H1 (cell line): ENCODE results near the gene TGFB1. TPM values are rescaled to one million over a fixed set of nuclear protein-coding genes. Genes with fewer than 3 reads are reported as not detected.
A peak's percentile ranks its signal among the peaks of the same experiment; 100 is the strongest.

Experiments
- CTCF ChIA-PET: fragments of 300-600 bp; sonication (Branson Sonifier 250); formaldehyde crosslinking; loops from one replicate; lab custom pipeline; 2021; ENCODE audit not compliant: partially characterized antibody; lab: Charles Lee
- POLR2A ChIA-PET: fragments of 300-600 bp; sonication (Branson Sonifier 250); formaldehyde crosslinking; loops from one replicate; lab custom pipeline; 2021; ENCODE audit warnings: inconsistent platforms; ENCODE audit not compliant: partially characterized antibody; lab: Charles Lee
- DNase-seq, 2 experiments: peaks; one replicate each; pipeline versions ENCODE4 v3.0.0 to v3.0.0-alpha.2; 2010 to 2022; ENCODE audit warnings: low spot score in 2 of 2, low read depth in 1 of 2, mixed read lengths in 1 of 2
- FAIRE-seq: peaks from 2 replicates; lab custom pipeline; 2011; peaks lifted over from hg19 to GRCh38; lab: Jason Lieb, UNC
- H2AFZ ChIP-seq: 2 replicates; pipeline ENCODE4 v1.8.1; 2012; ENCODE audit warnings: low read length, inconsistent platforms
- H2AK5ac ChIP-seq: 2 replicates; pipeline ENCODE4 v1.6.1; 2013; ENCODE audit warnings: low read depth, low read length
- H2BK120ac ChIP-seq: replicated peaks from 2 replicates; pipeline ENCODE3; 2013; ENCODE audit warnings: low read depth, low read length, inconsistent platforms
- H2BK12ac ChIP-seq: 2 replicates; pipeline ENCODE4 v1.6.1; 2013; ENCODE audit warnings: low read depth, low read length
- H2BK15ac ChIP-seq: 2 replicates; pipeline ENCODE4 v1.6.1; 2013; ENCODE audit warnings: low read length
- H2BK20ac ChIP-seq: 2 replicates; pipeline ENCODE4 v1.6.1; 2013; ENCODE audit warnings: low read length
- H2BK5ac ChIP-seq: 2 replicates; pipeline ENCODE4 v1.6.1; 2013; ENCODE audit warnings: low read depth, low read length
- H3K14ac ChIP-seq: 2 replicates; pipeline ENCODE4 v1.6.1; 2013; ENCODE audit warnings: inconsistent platforms; ENCODE audit not compliant: insufficient read length
- H3K18ac ChIP-seq: 2 replicates; pipeline ENCODE4 v1.6.1; 2013; ENCODE audit warnings: low read length; ENCODE audit errors: extremely low read depth
- H3K23ac ChIP-seq: 2 replicates; pipeline ENCODE4 v1.6.1; 2013; ENCODE audit warnings: inconsistent platforms; ENCODE audit not compliant: insufficient read length
- H3K23me2 ChIP-seq: 2 replicates; pipeline ENCODE4 v1.6.1; 2013; ENCODE audit warnings: low read depth, low read length
- H3K27ac ChIP-seq: 2 replicates; pipeline ENCODE4 v1.6.1; 2011; ENCODE audit warnings: low read depth, low read length, inconsistent platforms
- H3K27me3 ChIP-seq, 4 experiments: replicated peaks in 1 of 4; 1 replicate in 1 of 4; 2 replicates in 3 of 4; pipeline versions ENCODE4 v1.6.1 to v1.8.1; 2011 to 2013; ENCODE audit warnings: low read length in 3 of 4, mild to moderate bottlenecking in 3 of 4, inconsistent platforms in 2 of 4, mixed read lengths in 2 of 4, moderate library complexity in 1 of 4; ENCODE audit not compliant: control insufficient read depth in 3 of 4, insufficient read depth in 3 of 4; ENCODE audit errors: extremely low read depth in 1 of 4
- H3K36me3 ChIP-seq, 4 experiments: 2 replicates each; pipeline versions ENCODE4 v1.6.1 to v1.8.1; 2011 to 2013; ENCODE audit warnings: mild to moderate bottlenecking in 4 of 4, low read length in 3 of 4, moderate library complexity in 2 of 4, control low read depth in 1 of 4, inconsistent platforms in 1 of 4; ENCODE audit not compliant: insufficient read depth in 4 of 4, control insufficient read depth in 2 of 4
- H3K4ac ChIP-seq: replicated peaks from 2 replicates; pipeline ENCODE3; 2013; ENCODE audit warnings: low read length, low read depth, mixed read lengths, inconsistent platforms; ENCODE audit not compliant: insufficient read length
- H3K4me1 ChIP-seq, 4 experiments: replicated peaks in 1 of 4; 1 replicate in 1 of 4; 2 replicates in 3 of 4; pipeline versions ENCODE4 v1.6.1 to v1.8.1; 2011 to 2013; ENCODE audit warnings: low read length in 3 of 4, inconsistent platforms in 2 of 4, mixed read lengths in 1 of 4; ENCODE audit not compliant: insufficient read depth in 4 of 4, control insufficient read depth in 3 of 4
- H3K4me2 ChIP-seq, 2 experiments: 2 replicates each; pipeline versions ENCODE4 v1.6.1 to v1.8.1; 2011 to 2013; ENCODE audit warnings: low read depth in 2 of 2, low read length in 2 of 2, control low read depth in 1 of 2, inconsistent platforms in 1 of 2, mild to moderate bottlenecking in 1 of 2; ENCODE audit not compliant: insufficient read depth in 1 of 2
- H3K4me3 ChIP-seq, 4 experiments: fragments of 200-600, 300-600 bp in 1 of 4; sonication (generic), shearing (Covaris generic), sonication (Bioruptor Twin) in 1 of 4; 2 replicates each; pipeline versions ENCODE4 v1.5.1 to v1.8.1; 2011 to 2016; ENCODE audit warnings: low read length in 4 of 4, low read depth in 3 of 4, control low read depth in 2 of 4, inconsistent platforms in 2 of 4, mild to moderate bottlenecking in 2 of 4, mixed read lengths in 1 of 4, moderate library complexity in 1 of 4; ENCODE audit not compliant: insufficient read depth in 2 of 4; ENCODE audit errors: extremely low read depth in 1 of 4
- H3K56ac ChIP-seq: replicated peaks from 2 replicates; pipeline ENCODE3; 2013; ENCODE audit warnings: low read depth, mild to moderate bottlenecking, mixed read lengths, low read length, inconsistent platforms; ENCODE audit not compliant: insufficient read length
- H3K79me1 ChIP-seq: 2 replicates; pipeline ENCODE4 v1.6.1; 2013; ENCODE audit warnings: low read depth, low read length, control low read depth
- H3K79me2 ChIP-seq, 2 experiments: 2 replicates each; pipeline versions ENCODE4 v1.6.1 to v1.8.1; 2012 to 2013; ENCODE audit warnings: low read length in 2 of 2, mild to moderate bottlenecking in 2 of 2, inconsistent platforms in 1 of 2; ENCODE audit not compliant: insufficient read depth in 2 of 2, control insufficient read depth in 1 of 2
- H3K9ac ChIP-seq, 4 experiments: replicated peaks in 1 of 4; 1 replicate in 1 of 4; 2 replicates in 3 of 4; pipeline versions ENCODE4 v1.6.1 to v1.8.1; 2011 to 2013; ENCODE audit warnings: low read depth in 3 of 4, low read length in 3 of 4, control low read depth in 2 of 4, mild to moderate bottlenecking in 2 of 4, moderate library complexity in 2 of 4, inconsistent platforms in 1 of 4; ENCODE audit errors: extremely low read depth in 1 of 4
- H3K9me3 ChIP-seq, 2 experiments: 2 replicates each; pipeline versions ENCODE4 v1.6.1 to v1.8.1; 2012 to 2013; ENCODE audit warnings: mild to moderate bottlenecking in 2 of 2, moderate library complexity in 2 of 2, control low read depth in 1 of 2, inconsistent platforms in 1 of 2, low read depth in 1 of 2, low read length in 1 of 2, mixed read lengths in 1 of 2; ENCODE audit not compliant: insufficient read depth in 2 of 2
- H4K20me1 ChIP-seq, 2 experiments: replicated peaks in 1 of 2; 2 replicates each; pipeline versions ENCODE3 to v1.8.1; 2011 to 2013; ENCODE audit warnings: inconsistent platforms in 2 of 2, low read length in 2 of 2, mild to moderate bottlenecking in 1 of 2; ENCODE audit not compliant: insufficient read depth in 2 of 2, control insufficient read depth in 1 of 2
- H4K5ac ChIP-seq: 2 replicates; pipeline ENCODE4 v1.6.1; 2013; ENCODE audit warnings: low read length, low read depth, mixed read lengths, inconsistent platforms; ENCODE audit not compliant: insufficient read length
- H4K8ac ChIP-seq: 2 replicates; pipeline ENCODE4 v1.8.0; 2013; ENCODE audit warnings: mild to moderate bottlenecking, moderate library complexity, low read length, inconsistent platforms; ENCODE audit not compliant: insufficient read depth; ENCODE audit errors: extremely low read depth
- H4K91ac ChIP-seq: replicated peaks from 2 replicates; pipeline ENCODE3; 2013; ENCODE audit warnings: low read length, mixed read lengths, inconsistent platforms; ENCODE audit not compliant: insufficient read length
- WGBS, 2 experiments: shearing (Covaris generic) in 1 of 2; methylation state at CpG; one replicate each; pipeline versions ENCODE4 v1.1.6 to v1.1.7; 2013 to 2015; ENCODE audit warnings: low lambda C conversion rate in 2 of 2, mixed read lengths in 2 of 2, inconsistent platforms in 1 of 2, low coverage in 1 of 2, missing lambda C conversion rate in 1 of 2; ENCODE audit not compliant: insufficient replicate concordance in 2 of 2, insufficient coverage in 1 of 2, insufficient read length in 1 of 2; ENCODE audit errors: extremely low coverage in 1 of 2, missing lambda C conversion rate in 1 of 2; 5-methylcytosine and 5-hydroxymethylcytosine counted together
- polyA plus RNA-seq, 7 experiments: library from polyadenylated mRNA; depleted of rRNA in 3 of 7; stranded (reverse) in 5 of 7; unstranded in 2 of 7; fragments of >200 nt in 5 of 7; fragments of 200-250 nt in 2 of 7; gene quantifications; 1 replicate in 5 of 7; 2 replicates in 1 of 7; 4 replicates in 1 of 7; pipeline versions ENCODE4 v1.2.1 to v1.2.3, GENCODE V29; 2011 to 2013; ENCODE audit warnings: missing spikeins in 2 of 7, mixed read lengths in 2 of 7
- total RNA-seq: library from RNA; stranded (reverse); fragmentation: NEBNext Ultra II Directional; extraction: Animal tissue kit (Norgen Biotek cat#: 25700); gene quantifications from 2 replicates; pipeline ENCODE4 v1.2.1, GENCODE V29; 2021

Gene TGFB1
- total and polyA plus RNA-seq, 2 of the 8 experiments (the other 6 are each of a cell fraction or from before 2014, with no cell fraction given) = 1.7 to 10.6 TPM

- Histone ChIP-seq H3K9me3 (peaks cover 0 to 3% of the 10 kb centered on the region in 2 experiments; a peak in 1 of 4 replicates), H4K91ac (no peak overlapping the region), H4K20me1 (peaks cover 3 to 19% of the 10 kb centered on the region in 2 experiments), H3K79me2 (no peaks in the 10 kb centered on the region), H3K23me2 (peaks cover 13% of the 10 kb centered on the region), H2BK20ac (no peak overlapping the region), H2BK120ac (no peak overlapping the region), H3K4ac (no peak overlapping the region), H3K4me1 (peaks cover 9 to 25% (median 12%) of the 10 kb centered on the region in 4 experiments), H3K4me2 (no peak overlapping the region), H2BK15ac (no peak overlapping the region), H2BK12ac (0 out of 2 replicates have a peak overlapping the region, but pooled peaks have one; percentile 9), H3K23ac (no peak overlapping the region), H4K5ac (no peak overlapping the region), H3K56ac (no peak overlapping the region), H3K36me3 (peaks cover 15 to 29% (median 20%) of the 10 kb centered on the region in 4 experiments; a peak in 7 of 8 replicates), H2AK5ac (no peak overlapping the region), H3K9ac (no peak overlapping the region), H3K27me3 (peaks cover 0 to 3% (median 0%) of the 10 kb centered on the region in 4 experiments; a peak in 2 of 7 replicates), H2BK5ac (0 out of 2 replicates have a peak overlapping the region, but pooled peaks have one; percentile 39), H4K8ac (no peak overlapping the region; the same call in 1 of the 2 replicates), H3K14ac (no peak overlapping the region), H2AFZ (no peak overlapping the region), H3K18ac (no peak overlapping the region), H3K79me1 (no peaks in the 10 kb centered on the region; the same call in 1 of the 2 replicates), H3K4me3 (no peak overlapping the region), H3K27ac (peak overlapping the region; percentile 40; the same call in 1 of the 2 replicates)
- FAIRE-seq = no peak
- WGBS, 2 experiments = 80% methylated on average over 7 of the region's 7 CpGs; no CpG with 5 or more reads in 1 of the 2 experiments
- no peak for DNase-seq
- POLR2A ChIA-PET = interaction anchor here (0.8 to 12.6 kb wide), 4 partner anchors 13 to 57 kb away, joined by 4 to 137 read pairs (median 6); partner anchors contain the start of genes CCDC97 and HNRNPUL1
- CTCF ChIA-PET = interaction anchor here (0.7 to 2.5 kb wide), 14 partner anchors 8 to 238 kb away, joined by 3 to 15 read pairs (median 4); partner anchors contain the start of genes AXL and TGFB1
Observed at GRCh38 chr19:41321204-41321599, 32.5 kb downstream of the TGFB1 start.
